Mesothelial cell of epicardium (in vitro differentiated cells): Measurements from ENCODE around the gene RARG. TPM values are rescaled to one million over a fixed set of nuclear protein-coding genes. Genes with fewer than 3 reads are reported as not detected.

Experiments
- DNase-seq, 2 experiments: peaks; one replicate each; pipeline ENCODE4 v3.0.0; 2021; ENCODE audit warnings: low spot score in 2 of 2; ENCODE audit not compliant: unreplicated experiment in 2 of 2
- H3K27ac Mint-ChIP-seq: 2 replicates; pipeline ENCODE4 v1.8.0; 2021; ENCODE audit warnings: mixed read lengths
- H3K27me3 Mint-ChIP-seq: 2 replicates; pipeline ENCODE4 v1.8.0; 2021; ENCODE audit warnings: low read depth, mixed read lengths
- H3K36me3 Mint-ChIP-seq: 2 replicates; pipeline ENCODE4 v1.8.0; 2021; ENCODE audit warnings: mixed read lengths
- H3K4me1 Mint-ChIP-seq: 2 replicates; pipeline ENCODE4 v1.8.0; 2021; ENCODE audit warnings: mixed read lengths
- H3K4me3 Mint-ChIP-seq: 2 replicates; pipeline ENCODE4 v1.8.0; 2021; ENCODE audit warnings: mild to moderate bottlenecking, moderate library complexity, mixed read lengths
- H3K9me3 Mint-ChIP-seq: 2 replicates; pipeline ENCODE4 v1.8.0; 2021; ENCODE audit warnings: mixed read lengths
- CTCF ChIP-seq: fragments of 200-600 bp; sonication (generic); IDR thresholded peaks from one replicate; pipeline ENCODE4 v1.5.0; 2021; ENCODE audit warnings: antibody characterized with exemption; ENCODE audit not compliant: unreplicated experiment
- total RNA-seq: library from RNA; stranded (reverse); gene quantifications from 3 replicates; pipeline ENCODE4 v1.2.1, GENCODE V29; 2021

RARG gene
- total RNA-seq, 1 donor from 2014 or later: 72.2 TPM

- Mint-ChIP-seq H3K36me3 (no peaks in the 10 kb centered on the region), H3K9me3 (no peaks in the 10 kb centered on the region), H3K27ac (no peak overlapping the region), H3K27me3 (peaks cover 33% of the 10 kb centered on the region), H3K4me3 (no peak overlapping the region), H3K4me1 (peaks cover 3% of the 10 kb centered on the region)
- DNase-seq: no peak
- TF ChIP-seq CTCF: no peak
These were observed 31.4 kb downstream of the RARG start for GRCh38 chr12:53200458-53201176.

DNA sequence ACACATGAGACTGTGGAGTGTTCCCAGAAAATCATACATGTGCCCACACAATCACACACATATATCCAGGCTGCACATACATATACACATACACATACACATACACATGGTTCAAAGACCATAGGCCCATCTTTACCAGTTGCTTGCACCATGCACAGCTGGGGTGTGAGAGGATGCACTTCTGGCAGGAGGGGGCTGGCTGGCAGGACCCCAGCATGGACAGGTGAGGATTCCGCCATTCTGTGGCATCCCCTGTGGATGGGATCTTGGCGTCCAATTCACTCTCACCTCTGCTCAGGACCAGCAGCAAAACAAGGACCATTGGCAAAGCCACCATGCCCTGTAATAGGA lies 31.9 kb downstream of the RARG start:
- H3K4me1 Mint-ChIP-seq: peaks cover 3% of the 10 kb centered on the region
- H3K4me3 Mint-ChIP-seq: no peak overlapping the region
- H3K27me3 Mint-ChIP-seq: peaks cover 38% of the 10 kb centered on the region
- no peaks in the 10 kb centered on the region for H3K36me3 Mint-ChIP-seq
- H3K27ac Mint-ChIP-seq: no peak overlapping the region
- DNase-seq: no peak
- no peak for TF ChIP-seq CTCF
- no peaks in the 10 kb centered on the region for H3K9me3 Mint-ChIP-seq

DNA sequence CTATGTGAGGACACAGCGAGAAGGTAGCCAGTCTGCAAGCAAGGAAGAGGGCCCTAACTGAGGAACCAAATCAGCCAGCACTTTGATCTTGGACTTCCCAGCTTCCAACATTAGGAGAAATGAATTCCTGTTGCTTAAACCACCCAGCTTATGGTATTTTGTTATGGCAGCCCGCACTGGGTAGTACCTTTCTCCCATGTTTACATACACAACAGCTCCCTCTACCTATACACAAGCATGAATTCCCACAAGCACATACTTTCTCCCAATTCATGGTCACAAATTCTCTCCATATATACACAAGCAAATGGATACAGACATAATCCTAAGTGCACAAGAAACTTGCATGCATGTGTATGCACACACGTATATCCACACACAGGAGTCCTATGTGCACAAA lies 32.3 kb downstream of the RARG start:
- Mint-ChIP-seq H3K27ac (no peak overlapping the region), H3K27me3 (peaks cover 40% of the 10 kb centered on the region), H3K4me3 (no peak overlapping the region), H3K9me3 (no peaks in the 10 kb centered on the region), H3K36me3 (no peaks in the 10 kb centered on the region), H3K4me1 (peaks cover 3% of the 10 kb centered on the region)
- DNase-seq: no peak
- no peak for TF ChIP-seq CTCF

- no peak overlapping the region for H3K27ac Mint-ChIP-seq
- no peaks in the 10 kb centered on the region for H3K9me3 Mint-ChIP-seq
- H3K4me1 Mint-ChIP-seq: peaks cover 3% of the 10 kb centered on the region
- H3K27me3 Mint-ChIP-seq: peaks cover 40% of the 10 kb centered on the region
- TF ChIP-seq CTCF: no peak
- no peak for DNase-seq
- no peaks in the 10 kb centered on the region for H3K36me3 Mint-ChIP-seq
- H3K4me3 Mint-ChIP-seq: no peak overlapping the region
These were observed 33.4 kb downstream of the RARG start for GRCh38 chr12:53198486-53199110.

DNA sequence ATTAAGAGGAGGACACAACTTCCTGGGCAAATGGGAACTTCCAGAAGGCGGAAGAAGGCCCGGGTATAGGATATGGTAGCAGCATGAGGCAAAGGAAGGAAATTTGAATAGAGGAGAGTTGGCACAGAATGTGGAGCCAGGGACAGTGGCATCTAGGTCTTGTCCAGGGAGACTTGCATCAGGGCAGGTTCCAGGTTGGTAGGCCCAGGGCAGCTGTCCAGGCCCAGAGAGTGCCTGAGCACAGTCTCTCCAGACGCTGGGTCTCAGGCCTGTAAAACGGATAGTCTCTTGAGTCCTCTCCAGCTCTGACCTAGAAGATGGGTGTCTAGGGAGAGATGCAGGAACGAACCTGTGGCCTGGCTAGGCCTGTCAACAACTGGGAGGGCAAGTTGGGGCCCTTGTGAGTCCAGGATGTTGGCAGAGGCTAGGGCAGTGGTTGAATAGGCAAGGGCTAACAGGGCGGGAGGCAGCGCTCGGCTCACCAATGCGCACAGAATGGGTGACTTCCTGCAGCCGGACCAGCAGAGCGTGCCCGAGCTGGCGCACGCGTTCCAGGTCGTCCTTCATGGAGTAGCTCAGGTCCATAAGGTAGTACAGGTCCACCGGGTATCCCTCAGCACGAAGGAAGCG lies 34.9 kb downstream of the RARG start:
- Mint-ChIP-seq H3K4me3 (no peak overlapping the region), H3K9me3 (no peaks in the 10 kb centered on the region), H3K27ac (no peak overlapping the region), H3K27me3 (peaks cover 40% of the 10 kb centered on the region), H3K4me1 (peaks cover 3% of the 10 kb centered on the region), H3K36me3 (no peaks in the 10 kb centered on the region)
- TF ChIP-seq CTCF: no peak
- DNase-seq: no peak
